ENCODE results near the gene SCRT2.
"Not testable (repeated sequence)": the region's sequence is repeated elsewhere in the genome, so short reads cannot be mapped to it uniquely, and the experiment has no call there.

SCRT2 gene

GRCh38 chr20:699811-700338, 24.3 kb upstream of the SCRT2 start:
- DNase-seq, result no peak

- no peak for DNase-seq
Observed at GRCh38 chr20:699342-699741, 23.7 kb upstream of the SCRT2 start.

- DNase-seq, result no peak
Observed at GRCh38 chr20:698276-698675, 22.7 kb upstream of the SCRT2 start.

GRCh38 chr20:697826-698225, 22.2 kb upstream of the SCRT2 start:
- DNase-seq, result no peak

GRCh38 chr20:695165-695866, 19.7 kb upstream of the SCRT2 start:
- no peak for DNase-seq

GRCh38 chr20:694496-694895, 18.9 kb upstream of the SCRT2 start:
- no peak for DNase-seq

- DNase-seq, result not testable (repeated sequence)
Observed at GRCh38 chr20:693786-694185, 18.2 kb upstream of the SCRT2 start.

- no peak for DNase-seq
Observed at GRCh38 chr20:692044-692443, 16.4 kb upstream of the SCRT2 start.

- DNase-seq, result no peak
Observed at GRCh38 chr20:689947-690346, 14.3 kb upstream of the SCRT2 start.

- DNase-seq, result no peak
Observed at GRCh38 chr20:689348-689747, 13.7 kb upstream of the SCRT2 start.

GRCh38 chr20:688809-689212, 13.2 kb upstream of the SCRT2 start:
- no peak for DNase-seq

GRCh38 chr20:687468-688203, 12.0 kb upstream of the SCRT2 start:
- DNase-seq, result no peak

GRCh38 chr20:684676-685319, 9.2 kb upstream of the SCRT2 start:
- DNase-seq, result no peak

GRCh38 chr20:682123-682522, 6.5 kb upstream of the SCRT2 start:
- no peak for DNase-seq

- no peak for DNase-seq
Observed at GRCh38 chr20:680638-681187, 5.1 kb upstream of the SCRT2 start.

GRCh38 chr20:677957-678356, 2.4 kb upstream of the SCRT2 start:
- DNase-seq, result no peak

GRCh38 chr20:676967-677366, 1.4 kb upstream of the SCRT2 start:
- no peak for DNase-seq

GRCh38 chr20:676315-676937, 824 bp upstream of the SCRT2 start:
- no peak for DNase-seq

GRCh38 chr20:675033-675452, 559 bp downstream of the SCRT2 start:
- no peak for DNase-seq

- no peak for DNase-seq
Observed at GRCh38 chr20:673603-674001, 2.0 kb downstream of the SCRT2 start.

- no peak for DNase-seq
Observed at GRCh38 chr20:672963-673602, 2.5 kb downstream of the SCRT2 start.

GRCh38 chr20:671252-672030, 4.2 kb downstream of the SCRT2 start:
- DNase-seq, result no peak
